WTC11 (cell line): ENCODE data around the gene CLCA1. TPM values are rescaled to one million over a fixed set of nuclear protein-coding genes. Genes with fewer than 3 reads are reported as not detected.

Source experiments
- ATAC-seq: fragments of 200-7000 bp; cut with Tn5 transposase; 2 replicates; pipeline ENCODE4 v1.10.0; 2021; ENCODE audit warnings: mild to moderate bottlenecking, moderate library complexity
- CTCF ChIA-PET: fragments of 300-600 bp; sonication (Branson Sonifier 250); formaldehyde crosslinking; loops from one replicate; lab custom pipeline; 2021; ENCODE audit warnings: antibody characterized with exemption; lab: Charles Lee
- POLR2A ChIA-PET: fragments of 350-600 bp; sonication (Branson Sonifier 250); formaldehyde crosslinking; loops from one replicate; lab custom pipeline; 2021; ENCODE audit warnings: antibody characterized with exemption; lab: Charles Lee
- DNase-seq: peaks from one replicate; pipeline ENCODE4 v3.0.0; 2021; ENCODE audit warnings: low spot score
- H3K27ac Mint-ChIP-seq: 2 replicates; pipeline ENCODE4 v1.8.0; 2021; ENCODE audit warnings: mixed read lengths
- H3K27me3 Mint-ChIP-seq: 2 replicates; pipeline ENCODE4 v1.8.0; 2021; ENCODE audit warnings: low read depth, mild to moderate bottlenecking, moderate library complexity, mixed read lengths
- H3K36me3 Mint-ChIP-seq: 2 replicates; pipeline ENCODE4 v1.8.0; 2021; ENCODE audit warnings: mixed read lengths
- H3K4me1 Mint-ChIP-seq: 2 replicates; pipeline ENCODE4 v1.8.0; 2022; ENCODE audit warnings: mixed read lengths
- H3K4me3 Mint-ChIP-seq: 2 replicates; pipeline ENCODE4 v1.8.0; 2021; ENCODE audit warnings: mild to moderate bottlenecking, moderate library complexity, mixed read lengths
- H3K9me3 Mint-ChIP-seq: 2 replicates; pipeline ENCODE4 v1.8.0; 2021; ENCODE audit warnings: mixed read lengths
- MXD4 ChIP-seq: fragments of 250-450 bp; sonication (Bioruptor Pico); IDR thresholded peaks from 2 replicates; pipeline ENCODE4 v1.8.0; 2021; ENCODE audit warnings: mild to moderate bottlenecking, moderate library complexity, borderline replicate concordance
- NR1H2 ChIP-seq: sonication (generic); formaldehyde crosslinking; IDR thresholded peaks from 2 replicates; pipeline ENCODE4 v1.9.0; 2021; ENCODE audit warnings: mild to moderate bottlenecking, moderate library complexity, missing genetic modification reagents
- NR3C1 ChIP-seq: sonication (generic); formaldehyde crosslinking; conservative IDR thresholded peaks from 2 replicates; pipeline ENCODE4 v1.8.1; 2023; ENCODE audit warnings: low read depth, mild to moderate bottlenecking, missing genetic modification reagents
- RORB ChIP-seq: fragments of 250-450 bp; sonication (Bioruptor Pico); IDR thresholded peaks from 2 replicates; pipeline ENCODE4 v1.9.0; 2021; ENCODE audit warnings: mild to moderate bottlenecking
- SOX15 ChIP-seq: fragments of 250-450 bp; sonication (Bioruptor Pico); IDR thresholded peaks from 2 replicates; pipeline ENCODE4 v1.9.0; 2021; ENCODE audit warnings: mild to moderate bottlenecking
- total RNA-seq: library from RNA; stranded (reverse); gene quantifications from 3 replicates; pipeline ENCODE4 v1.2.3, GENCODE V29; 2021
- TF ChIP-seq, protein P1 (sequence below): fragments of 250-450 bp; sonication (Bioruptor Pico); IDR thresholded peaks from 2 replicates; pipeline ENCODE4 v1.8.0; 2021; ENCODE audit warnings: mild to moderate bottlenecking
- TF ChIP-seq, protein P2 (sequence below): fragments of 250-450 bp; sonication (Bioruptor Pico); conservative IDR thresholded peaks from 2 replicates; pipeline ENCODE4 v1.9.0; 2021; ENCODE audit warnings: mild to moderate bottlenecking
- TF ChIP-seq, protein P3 (sequence below): sonication (generic); formaldehyde crosslinking; IDR thresholded peaks from 2 replicates; pipeline ENCODE4 v1.8.1; 2023; ENCODE audit warnings: mild to moderate bottlenecking, missing genetic modification reagents, borderline replicate concordance
- TF ChIP-seq, protein P4 (sequence below): sonication (generic); formaldehyde crosslinking; IDR thresholded peaks from 2 replicates; pipeline ENCODE4 v1.8.1; 2022; ENCODE audit warnings: low read depth, missing genetic modification reagents, borderline replicate concordance
- TF ChIP-seq, protein P5 (sequence below): fragments of 250-450 bp; sonication (Bioruptor Pico); IDR thresholded peaks from 2 replicates; pipeline ENCODE4 v1.9.0; 2021; ENCODE audit warnings: mild to moderate bottlenecking, borderline replicate concordance
- TF ChIP-seq, protein P6 (sequence below): sonication (generic); formaldehyde crosslinking; IDR thresholded peaks from 2 replicates; pipeline ENCODE4 v1.8.1; 2023; ENCODE audit warnings: mild to moderate bottlenecking, missing genetic modification reagents, moderate library complexity
- TF ChIP-seq, protein P7 (sequence below): sonication (generic); formaldehyde crosslinking; IDR thresholded peaks from 2 replicates; pipeline ENCODE4 v1.8.0; 2023; ENCODE audit warnings: missing genetic modification reagents

Gene CLCA1
- total RNA-seq, 1 experiment from 2014 or later = 0.11 TPM

DNA sequence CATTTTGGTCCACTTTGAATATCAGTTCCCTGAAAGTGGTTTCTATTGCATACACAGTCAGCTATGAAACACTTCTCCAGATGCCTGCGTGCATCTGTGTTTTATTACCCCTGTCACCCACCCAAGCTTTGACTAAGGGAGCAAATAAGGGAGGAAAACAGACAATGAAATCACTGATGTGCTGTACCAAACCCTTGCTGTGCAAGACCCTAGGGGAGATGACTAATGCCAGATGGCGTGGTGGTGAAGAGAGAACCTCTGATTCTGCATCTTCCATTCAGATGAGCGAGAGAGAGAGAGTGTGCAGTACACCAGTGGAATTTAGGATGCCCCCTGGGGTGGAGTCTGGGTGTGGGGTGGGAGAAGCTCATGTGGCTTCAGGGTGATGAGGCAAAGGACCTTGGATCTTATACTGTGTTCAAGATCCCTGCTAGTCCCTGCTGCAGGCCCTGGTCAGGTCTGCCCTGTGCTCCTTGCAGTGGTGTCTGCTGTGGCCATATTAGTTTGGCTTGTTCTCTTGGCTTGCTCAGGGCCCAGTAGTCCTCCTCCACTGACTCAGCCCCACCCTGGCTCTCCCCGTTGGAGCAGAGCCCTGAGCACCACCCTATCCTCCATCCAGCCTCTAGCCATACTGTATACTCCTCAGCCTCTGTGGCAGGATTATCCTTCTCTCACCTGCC is 18.5 kb downstream of the CLCA1 start:
- Mint-ChIP-seq H3K4me1 (peaks cover 4% of the 10 kb centered on the region), H3K9me3 (peaks cover 7% of the 10 kb centered on the region; the same call in 1 of the 2 replicates), H3K36me3 (no peaks in the 10 kb centered on the region), H3K27ac (no peak overlapping the region), H3K27me3 (no peaks in the 10 kb centered on the region), H3K4me3 (no peak overlapping the region)
- TF ChIP-seq, protein P1, sequence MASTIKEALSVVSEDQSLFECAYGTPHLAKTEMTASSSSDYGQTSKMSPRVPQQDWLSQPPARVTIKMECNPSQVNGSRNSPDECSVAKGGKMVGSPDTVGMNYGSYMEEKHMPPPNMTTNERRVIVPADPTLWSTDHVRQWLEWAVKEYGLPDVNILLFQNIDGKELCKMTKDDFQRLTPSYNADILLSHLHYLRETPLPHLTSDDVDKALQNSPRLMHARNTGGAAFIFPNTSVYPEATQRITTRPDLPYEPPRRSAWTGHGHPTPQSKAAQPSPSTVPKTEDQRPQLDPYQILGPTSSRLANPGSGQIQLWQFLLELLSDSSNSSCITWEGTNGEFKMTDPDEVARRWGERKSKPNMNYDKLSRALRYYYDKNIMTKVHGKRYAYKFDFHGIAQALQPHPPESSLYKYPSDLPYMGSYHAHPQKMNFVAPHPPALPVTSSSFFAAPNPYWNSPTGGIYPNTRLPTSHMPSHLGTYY (CRISPR knock-in tag) = no peak
- TF ChIP-seq, protein P2, sequence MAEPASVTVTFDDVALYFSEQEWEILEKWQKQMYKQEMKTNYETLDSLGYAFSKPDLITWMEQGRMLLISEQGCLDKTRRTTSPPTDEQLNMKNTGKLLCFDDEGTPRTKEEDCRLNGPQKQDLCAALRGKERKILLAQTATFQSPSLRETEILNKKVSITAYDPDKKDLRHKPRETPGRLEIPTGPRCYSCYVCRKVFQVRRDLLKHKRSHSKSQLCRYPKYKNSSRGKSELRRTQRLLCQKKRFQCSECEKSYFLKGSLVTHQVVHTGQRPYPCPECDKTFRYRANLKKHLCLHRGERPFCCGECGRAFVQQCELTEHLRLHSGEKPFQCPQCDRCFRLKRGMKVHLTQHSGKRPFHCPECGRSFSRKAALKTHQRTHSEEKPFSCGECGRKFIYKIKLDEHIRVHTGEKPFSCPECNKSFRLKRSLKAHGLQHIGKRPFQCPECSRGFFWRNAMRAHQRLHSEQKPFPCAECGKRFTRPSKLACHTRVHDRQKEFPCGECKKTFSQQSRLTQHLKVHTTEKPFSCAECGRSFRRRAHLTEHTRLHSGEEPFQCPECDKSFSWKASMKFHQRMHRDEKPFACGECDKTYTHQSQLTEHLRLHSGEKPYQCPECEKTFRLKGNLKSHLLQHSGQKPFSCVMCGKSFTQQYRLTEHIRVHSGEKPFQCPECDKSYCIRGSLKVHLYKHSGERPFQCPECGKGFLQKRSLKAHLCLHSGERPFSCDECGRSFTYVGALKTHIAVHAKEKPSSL (CRISPR knock-in tag) = no peak
- TF ChIP-seq, protein P3, sequence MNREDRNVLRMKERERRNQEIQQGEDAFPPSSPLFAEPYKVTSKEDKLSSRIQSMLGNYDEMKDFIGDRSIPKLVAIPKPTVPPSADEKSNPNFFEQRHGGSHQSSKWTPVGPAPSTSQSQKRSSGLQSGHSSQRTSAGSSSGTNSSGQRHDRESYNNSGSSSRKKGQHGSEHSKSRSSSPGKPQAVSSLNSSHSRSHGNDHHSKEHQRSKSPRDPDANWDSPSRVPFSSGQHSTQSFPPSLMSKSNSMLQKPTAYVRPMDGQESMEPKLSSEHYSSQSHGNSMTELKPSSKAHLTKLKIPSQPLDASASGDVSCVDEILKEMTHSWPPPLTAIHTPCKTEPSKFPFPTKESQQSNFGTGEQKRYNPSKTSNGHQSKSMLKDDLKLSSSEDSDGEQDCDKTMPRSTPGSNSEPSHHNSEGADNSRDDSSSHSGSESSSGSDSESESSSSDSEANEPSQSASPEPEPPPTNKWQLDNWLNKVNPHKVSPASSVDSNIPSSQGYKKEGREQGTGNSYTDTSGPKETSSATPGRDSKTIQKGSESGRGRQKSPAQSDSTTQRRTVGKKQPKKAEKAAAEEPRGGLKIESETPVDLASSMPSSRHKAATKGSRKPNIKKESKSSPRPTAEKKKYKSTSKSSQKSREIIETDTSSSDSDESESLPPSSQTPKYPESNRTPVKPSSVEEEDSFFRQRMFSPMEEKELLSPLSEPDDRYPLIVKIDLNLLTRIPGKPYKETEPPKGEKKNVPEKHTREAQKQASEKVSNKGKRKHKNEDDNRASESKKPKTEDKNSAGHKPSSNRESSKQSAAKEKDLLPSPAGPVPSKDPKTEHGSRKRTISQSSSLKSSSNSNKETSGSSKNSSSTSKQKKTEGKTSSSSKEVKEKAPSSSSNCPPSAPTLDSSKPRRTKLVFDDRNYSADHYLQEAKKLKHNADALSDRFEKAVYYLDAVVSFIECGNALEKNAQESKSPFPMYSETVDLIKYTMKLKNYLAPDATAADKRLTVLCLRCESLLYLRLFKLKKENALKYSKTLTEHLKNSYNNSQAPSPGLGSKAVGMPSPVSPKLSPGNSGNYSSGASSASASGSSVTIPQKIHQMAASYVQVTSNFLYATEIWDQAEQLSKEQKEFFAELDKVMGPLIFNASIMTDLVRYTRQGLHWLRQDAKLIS (CRISPR knock-in tag) = no peak
- TF ChIP-seq SOX15 (CRISPR knock-in tag) (no peak), RORB (CRISPR knock-in tag) (no peak), MXD4 (CRISPR knock-in tag) (no peak), NR3C1 (CRISPR knock-in tag) (no peak), NR1H2 (CRISPR knock-in tag) (no peak)
- TF ChIP-seq, protein P4, sequence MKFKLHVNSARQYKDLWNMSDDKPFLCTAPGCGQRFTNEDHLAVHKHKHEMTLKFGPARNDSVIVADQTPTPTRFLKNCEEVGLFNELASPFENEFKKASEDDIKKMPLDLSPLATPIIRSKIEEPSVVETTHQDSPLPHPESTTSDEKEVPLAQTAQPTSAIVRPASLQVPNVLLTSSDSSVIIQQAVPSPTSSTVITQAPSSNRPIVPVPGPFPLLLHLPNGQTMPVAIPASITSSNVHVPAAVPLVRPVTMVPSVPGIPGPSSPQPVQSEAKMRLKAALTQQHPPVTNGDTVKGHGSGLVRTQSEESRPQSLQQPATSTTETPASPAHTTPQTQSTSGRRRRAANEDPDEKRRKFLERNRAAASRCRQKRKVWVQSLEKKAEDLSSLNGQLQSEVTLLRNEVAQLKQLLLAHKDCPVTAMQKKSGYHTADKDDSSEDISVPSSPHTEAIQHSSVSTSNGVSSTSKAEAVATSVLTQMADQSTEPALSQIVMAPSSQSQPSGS (CRISPR knock-in tag) = no peak
- TF ChIP-seq, protein P5, sequence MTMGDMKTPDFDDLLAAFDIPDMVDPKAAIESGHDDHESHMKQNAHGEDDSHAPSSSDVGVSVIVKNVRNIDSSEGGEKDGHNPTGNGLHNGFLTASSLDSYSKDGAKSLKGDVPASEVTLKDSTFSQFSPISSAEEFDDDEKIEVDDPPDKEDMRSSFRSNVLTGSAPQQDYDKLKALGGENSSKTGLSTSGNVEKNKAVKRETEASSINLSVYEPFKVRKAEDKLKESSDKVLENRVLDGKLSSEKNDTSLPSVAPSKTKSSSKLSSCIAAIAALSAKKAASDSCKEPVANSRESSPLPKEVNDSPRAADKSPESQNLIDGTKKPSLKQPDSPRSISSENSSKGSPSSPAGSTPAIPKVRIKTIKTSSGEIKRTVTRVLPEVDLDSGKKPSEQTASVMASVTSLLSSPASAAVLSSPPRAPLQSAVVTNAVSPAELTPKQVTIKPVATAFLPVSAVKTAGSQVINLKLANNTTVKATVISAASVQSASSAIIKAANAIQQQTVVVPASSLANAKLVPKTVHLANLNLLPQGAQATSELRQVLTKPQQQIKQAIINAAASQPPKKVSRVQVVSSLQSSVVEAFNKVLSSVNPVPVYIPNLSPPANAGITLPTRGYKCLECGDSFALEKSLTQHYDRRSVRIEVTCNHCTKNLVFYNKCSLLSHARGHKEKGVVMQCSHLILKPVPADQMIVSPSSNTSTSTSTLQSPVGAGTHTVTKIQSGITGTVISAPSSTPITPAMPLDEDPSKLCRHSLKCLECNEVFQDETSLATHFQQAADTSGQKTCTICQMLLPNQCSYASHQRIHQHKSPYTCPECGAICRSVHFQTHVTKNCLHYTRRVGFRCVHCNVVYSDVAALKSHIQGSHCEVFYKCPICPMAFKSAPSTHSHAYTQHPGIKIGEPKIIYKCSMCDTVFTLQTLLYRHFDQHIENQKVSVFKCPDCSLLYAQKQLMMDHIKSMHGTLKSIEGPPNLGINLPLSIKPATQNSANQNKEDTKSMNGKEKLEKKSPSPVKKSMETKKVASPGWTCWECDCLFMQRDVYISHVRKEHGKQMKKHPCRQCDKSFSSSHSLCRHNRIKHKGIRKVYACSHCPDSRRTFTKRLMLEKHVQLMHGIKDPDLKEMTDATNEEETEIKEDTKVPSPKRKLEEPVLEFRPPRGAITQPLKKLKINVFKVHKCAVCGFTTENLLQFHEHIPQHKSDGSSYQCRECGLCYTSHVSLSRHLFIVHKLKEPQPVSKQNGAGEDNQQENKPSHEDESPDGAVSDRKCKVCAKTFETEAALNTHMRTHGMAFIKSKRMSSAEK = no peak
- TF ChIP-seq, protein P6, sequence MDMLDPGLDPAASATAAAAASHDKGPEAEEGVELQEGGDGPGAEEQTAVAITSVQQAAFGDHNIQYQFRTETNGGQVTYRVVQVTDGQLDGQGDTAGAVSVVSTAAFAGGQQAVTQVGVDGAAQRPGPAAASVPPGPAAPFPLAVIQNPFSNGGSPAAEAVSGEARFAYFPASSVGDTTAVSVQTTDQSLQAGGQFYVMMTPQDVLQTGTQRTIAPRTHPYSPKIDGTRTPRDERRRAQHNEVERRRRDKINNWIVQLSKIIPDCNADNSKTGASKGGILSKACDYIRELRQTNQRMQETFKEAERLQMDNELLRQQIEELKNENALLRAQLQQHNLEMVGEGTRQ (CRISPR knock-in tag) = no peak
- TF ChIP-seq, protein P7, sequence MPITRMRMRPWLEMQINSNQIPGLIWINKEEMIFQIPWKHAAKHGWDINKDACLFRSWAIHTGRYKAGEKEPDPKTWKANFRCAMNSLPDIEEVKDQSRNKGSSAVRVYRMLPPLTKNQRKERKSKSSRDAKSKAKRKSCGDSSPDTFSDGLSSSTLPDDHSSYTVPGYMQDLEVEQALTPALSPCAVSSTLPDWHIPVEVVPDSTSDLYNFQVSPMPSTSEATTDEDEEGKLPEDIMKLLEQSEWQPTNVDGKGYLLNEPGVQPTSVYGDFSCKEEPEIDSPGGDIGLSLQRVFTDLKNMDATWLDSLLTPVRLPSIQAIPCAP (CRISPR knock-in tag) = no peak
- POLR2A ChIA-PET = no interaction called here
- DNase-seq (no peak), ATAC-seq (no peak)
- CTCF ChIA-PET = no interaction called here
